Measurements from ENCODE around the gene ANO2.

Gene ANO2

DNA sequence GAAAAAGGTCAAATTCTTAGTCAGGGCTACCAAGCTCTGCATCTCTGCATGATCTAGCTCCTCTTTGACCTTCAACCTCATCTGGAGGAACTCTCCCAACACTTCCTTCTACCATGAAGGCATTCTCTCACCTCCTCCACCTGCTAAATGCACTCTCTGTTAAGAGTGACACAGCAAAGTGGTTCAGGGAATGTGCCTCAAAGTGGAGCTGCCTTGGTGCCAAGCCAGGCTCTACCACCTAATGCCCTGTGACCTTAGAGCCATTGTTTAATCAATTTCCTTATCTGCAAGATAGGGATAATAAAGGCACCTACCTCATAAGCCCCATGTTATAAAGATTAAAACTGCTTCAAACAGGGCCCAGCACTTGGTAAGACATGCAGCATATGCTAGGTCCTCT, 236.7 kb downstream of the ANO2 start:
- Histone ChIP-seq H4K20me1 (ENCODE audit: insufficient read depth) (no peaks in the 10 kb centered on the region), H2AFZ (ENCODE audit: low read depth) (no peak overlapping the region), H3K4me1 (ENCODE audit: low read depth, poor library complexity, severe bottlenecking) (no peaks in the 10 kb centered on the region), H3K4me3 (IDR thresholded peaks at IDR 0.05; ENCODE audit: insufficient read depth, low read depth, low read length) (no peak overlapping the region), H3K27ac (no peak overlapping the region), H3K4me2 (no peak overlapping the region), H3K79me2 (ENCODE audit: insufficient read depth, low read depth) (no peaks in the 10 kb centered on the region), H3K36me3 (ENCODE audit: insufficient read depth) (no peaks in the 10 kb centered on the region), H3K27me3 (ENCODE audit: insufficient read depth, low read depth) (no peaks in the 10 kb centered on the region), H3K9ac (no peak overlapping the region)
- TF ChIP-seq, protein P1, sequence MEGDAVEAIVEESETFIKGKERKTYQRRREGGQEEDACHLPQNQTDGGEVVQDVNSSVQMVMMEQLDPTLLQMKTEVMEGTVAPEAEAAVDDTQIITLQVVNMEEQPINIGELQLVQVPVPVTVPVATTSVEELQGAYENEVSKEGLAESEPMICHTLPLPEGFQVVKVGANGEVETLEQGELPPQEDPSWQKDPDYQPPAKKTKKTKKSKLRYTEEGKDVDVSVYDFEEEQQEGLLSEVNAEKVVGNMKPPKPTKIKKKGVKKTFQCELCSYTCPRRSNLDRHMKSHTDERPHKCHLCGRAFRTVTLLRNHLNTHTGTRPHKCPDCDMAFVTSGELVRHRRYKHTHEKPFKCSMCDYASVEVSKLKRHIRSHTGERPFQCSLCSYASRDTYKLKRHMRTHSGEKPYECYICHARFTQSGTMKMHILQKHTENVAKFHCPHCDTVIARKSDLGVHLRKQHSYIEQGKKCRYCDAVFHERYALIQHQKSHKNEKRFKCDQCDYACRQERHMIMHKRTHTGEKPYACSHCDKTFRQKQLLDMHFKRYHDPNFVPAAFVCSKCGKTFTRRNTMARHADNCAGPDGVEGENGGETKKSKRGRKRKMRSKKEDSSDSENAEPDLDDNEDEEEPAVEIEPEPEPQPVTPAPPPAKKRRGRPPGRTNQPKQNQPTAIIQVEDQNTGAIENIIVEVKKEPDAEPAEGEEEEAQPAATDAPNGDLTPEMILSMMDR (conservative IDR thresholded peaks at IDR 0.05; ENCODE audit: low read depth, low read length): no peak

- TF ChIP-seq, protein P1 (conservative IDR thresholded peaks at IDR 0.05; ENCODE audit: low read depth, low read length): no peak
- H3K79me2 ChIP-seq (ENCODE audit: insufficient read depth, low read depth): no peaks in the 10 kb centered on the region
- H3K27ac ChIP-seq: no peak overlapping the region
- H3K27me3 ChIP-seq (ENCODE audit: insufficient read depth, low read depth): no peaks in the 10 kb centered on the region
- no peak overlapping the region for H2AFZ ChIP-seq (ENCODE audit: low read depth)
- no peak overlapping the region for H3K4me3 ChIP-seq (IDR thresholded peaks at IDR 0.05; ENCODE audit: insufficient read depth, low read depth, low read length)
- no peak overlapping the region for H3K4me2 ChIP-seq
- no peaks in the 10 kb centered on the region for H3K36me3 ChIP-seq (ENCODE audit: insufficient read depth)
- no peaks in the 10 kb centered on the region for H4K20me1 ChIP-seq (ENCODE audit: insufficient read depth)
- no peak overlapping the region for H3K9ac ChIP-seq
- no peaks in the 10 kb centered on the region for H3K4me1 ChIP-seq (ENCODE audit: low read depth, poor library complexity, severe bottlenecking)
Observed at GRCh38 chr12:5706247-5706646, 238.8 kb downstream of the ANO2 start.

GRCh38 chr12:5705791-5706190, 239.3 kb downstream of the ANO2 start:
- Histone ChIP-seq H3K27ac (no peak overlapping the region), H3K79me2 (ENCODE audit: insufficient read depth, low read depth) (no peaks in the 10 kb centered on the region), H3K36me3 (ENCODE audit: insufficient read depth) (no peaks in the 10 kb centered on the region), H3K4me2 (no peak overlapping the region), H2AFZ (ENCODE audit: low read depth) (no peak overlapping the region), H3K4me1 (ENCODE audit: low read depth, poor library complexity, severe bottlenecking) (no peaks in the 10 kb centered on the region), H4K20me1 (ENCODE audit: insufficient read depth) (no peaks in the 10 kb centered on the region), H3K27me3 (ENCODE audit: insufficient read depth, low read depth) (no peaks in the 10 kb centered on the region), H3K9ac (no peak overlapping the region), H3K4me3 (IDR thresholded peaks at IDR 0.05; ENCODE audit: insufficient read depth, low read depth, low read length) (no peak overlapping the region)
- TF ChIP-seq, protein P1 (conservative IDR thresholded peaks at IDR 0.05; ENCODE audit: low read depth, low read length): no peak

- Histone ChIP-seq H3K4me1 (ENCODE audit: low read depth, poor library complexity, severe bottlenecking) (no peaks in the 10 kb centered on the region), H3K27me3 (ENCODE audit: insufficient read depth, low read depth) (no peaks in the 10 kb centered on the region), H3K27ac (no peak overlapping the region), H2AFZ (ENCODE audit: low read depth) (no peak overlapping the region), H4K20me1 (ENCODE audit: insufficient read depth) (no peaks in the 10 kb centered on the region), H3K79me2 (ENCODE audit: insufficient read depth, low read depth) (no peaks in the 10 kb centered on the region), H3K36me3 (ENCODE audit: insufficient read depth) (no peaks in the 10 kb centered on the region), H3K9ac (no peak overlapping the region), H3K4me3 (IDR thresholded peaks at IDR 0.05; ENCODE audit: insufficient read depth, low read depth, low read length) (no peak overlapping the region), H3K4me2 (no peak overlapping the region)
- TF ChIP-seq, protein P1 (conservative IDR thresholded peaks at IDR 0.05; ENCODE audit: low read depth, low read length): no peak
Observed at GRCh38 chr12:5694759-5695409, 250.2 kb downstream of the ANO2 start.
